ENCODE measurements around the gene MACROD2.

GRCh38 chr20:15018966-15019365, 1023.6 kb downstream of the MACROD2 start:
- TF ChIP-seq EP300 (IDR thresholded peaks at IDR 0.05) (no peak), POLR2AphosphoS5 (IDR thresholded peaks at IDR 0.05) (no peak), POLR2A (IDR thresholded peaks at IDR 0.05) (no peak)
- TF ChIP-seq, protein P1, sequence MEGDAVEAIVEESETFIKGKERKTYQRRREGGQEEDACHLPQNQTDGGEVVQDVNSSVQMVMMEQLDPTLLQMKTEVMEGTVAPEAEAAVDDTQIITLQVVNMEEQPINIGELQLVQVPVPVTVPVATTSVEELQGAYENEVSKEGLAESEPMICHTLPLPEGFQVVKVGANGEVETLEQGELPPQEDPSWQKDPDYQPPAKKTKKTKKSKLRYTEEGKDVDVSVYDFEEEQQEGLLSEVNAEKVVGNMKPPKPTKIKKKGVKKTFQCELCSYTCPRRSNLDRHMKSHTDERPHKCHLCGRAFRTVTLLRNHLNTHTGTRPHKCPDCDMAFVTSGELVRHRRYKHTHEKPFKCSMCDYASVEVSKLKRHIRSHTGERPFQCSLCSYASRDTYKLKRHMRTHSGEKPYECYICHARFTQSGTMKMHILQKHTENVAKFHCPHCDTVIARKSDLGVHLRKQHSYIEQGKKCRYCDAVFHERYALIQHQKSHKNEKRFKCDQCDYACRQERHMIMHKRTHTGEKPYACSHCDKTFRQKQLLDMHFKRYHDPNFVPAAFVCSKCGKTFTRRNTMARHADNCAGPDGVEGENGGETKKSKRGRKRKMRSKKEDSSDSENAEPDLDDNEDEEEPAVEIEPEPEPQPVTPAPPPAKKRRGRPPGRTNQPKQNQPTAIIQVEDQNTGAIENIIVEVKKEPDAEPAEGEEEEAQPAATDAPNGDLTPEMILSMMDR (IDR thresholded peaks at IDR 0.05): no peak
